ENCODE results near the gene CDK15.

Gene CDK15

DNA sequence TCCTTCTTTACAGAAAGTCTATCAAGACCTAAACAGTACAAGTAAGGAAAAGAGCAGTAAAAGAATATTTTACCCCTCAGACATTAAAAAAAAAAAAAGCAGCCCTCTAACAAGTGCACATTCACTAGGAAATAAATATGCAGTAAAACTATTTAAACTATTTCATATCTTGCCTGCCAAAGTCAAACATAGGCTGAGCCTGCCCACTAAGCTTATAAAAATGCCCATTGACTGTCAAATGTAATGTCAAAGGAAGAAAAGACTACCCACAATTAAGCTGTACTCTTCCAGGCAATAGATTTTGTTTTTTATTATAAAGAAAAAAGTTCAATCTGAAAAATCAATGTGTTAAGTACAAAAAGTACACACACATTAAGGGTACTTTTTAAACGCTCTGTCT, 37.4 kb upstream of the CDK15 start:
- H3K4me2 ChIP-seq (ENCODE audit: low read depth, low read length, poor library complexity, severe bottlenecking), result no peak overlapping the region

DNA sequence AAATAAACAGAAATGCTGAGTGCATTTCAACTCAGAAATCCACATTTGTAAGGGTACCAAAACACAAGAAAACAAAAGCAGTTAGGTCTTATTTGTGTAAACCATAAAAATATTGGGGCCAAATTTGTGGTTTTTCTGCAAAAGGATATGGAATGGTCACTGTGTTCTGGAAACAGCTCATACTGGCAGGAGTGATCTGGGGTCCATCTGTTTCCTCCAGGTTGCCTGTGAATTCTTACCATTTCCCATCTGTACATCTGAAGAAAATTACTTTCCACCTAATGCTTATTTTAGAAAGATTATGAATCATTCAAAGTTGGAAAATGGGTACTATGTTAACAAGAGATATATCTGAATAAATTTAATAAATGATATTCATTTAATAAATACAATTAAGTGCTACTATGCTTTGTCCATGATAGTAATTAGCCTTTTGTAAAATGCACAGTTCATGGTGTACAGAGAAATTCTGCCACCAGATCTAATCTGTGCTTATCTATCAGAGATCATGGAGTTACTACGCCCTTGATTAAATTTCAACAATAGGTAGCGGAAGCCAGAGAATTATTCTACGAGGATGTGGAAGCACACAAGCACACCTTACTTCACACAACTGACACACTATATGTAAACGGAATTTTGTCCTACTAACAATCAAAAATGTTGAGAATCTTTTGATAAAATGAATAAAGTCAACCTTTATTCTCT, 36.5 kb upstream of the CDK15 start:
- no peak for TF ChIP-seq EZH2phosphoT487 (conservative IDR thresholded peaks at IDR 0.05; ENCODE audit: low read length)
- TF ChIP-seq, protein P1, sequence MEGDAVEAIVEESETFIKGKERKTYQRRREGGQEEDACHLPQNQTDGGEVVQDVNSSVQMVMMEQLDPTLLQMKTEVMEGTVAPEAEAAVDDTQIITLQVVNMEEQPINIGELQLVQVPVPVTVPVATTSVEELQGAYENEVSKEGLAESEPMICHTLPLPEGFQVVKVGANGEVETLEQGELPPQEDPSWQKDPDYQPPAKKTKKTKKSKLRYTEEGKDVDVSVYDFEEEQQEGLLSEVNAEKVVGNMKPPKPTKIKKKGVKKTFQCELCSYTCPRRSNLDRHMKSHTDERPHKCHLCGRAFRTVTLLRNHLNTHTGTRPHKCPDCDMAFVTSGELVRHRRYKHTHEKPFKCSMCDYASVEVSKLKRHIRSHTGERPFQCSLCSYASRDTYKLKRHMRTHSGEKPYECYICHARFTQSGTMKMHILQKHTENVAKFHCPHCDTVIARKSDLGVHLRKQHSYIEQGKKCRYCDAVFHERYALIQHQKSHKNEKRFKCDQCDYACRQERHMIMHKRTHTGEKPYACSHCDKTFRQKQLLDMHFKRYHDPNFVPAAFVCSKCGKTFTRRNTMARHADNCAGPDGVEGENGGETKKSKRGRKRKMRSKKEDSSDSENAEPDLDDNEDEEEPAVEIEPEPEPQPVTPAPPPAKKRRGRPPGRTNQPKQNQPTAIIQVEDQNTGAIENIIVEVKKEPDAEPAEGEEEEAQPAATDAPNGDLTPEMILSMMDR (IDR thresholded peaks at IDR 0.05; ENCODE audit: insufficient read depth, low read length, poor library complexity, severe bottlenecking), result no peak
- H2AFZ ChIP-seq (ENCODE audit: low read depth, low read length, severe bottlenecking), result no peak overlapping the region
- no peaks in the 10 kb centered on the region for H3K79me2 ChIP-seq (ENCODE audit: insufficient read depth, low read length)

More for the DNA sequence above, 37.4 kb upstream of the CDK15 start:
- no peaks in the 10 kb centered on the region for H3K36me3 ChIP-seq (ENCODE audit: low read length)
- H3K9me3 ChIP-seq (ENCODE audit: insufficient read depth, low read length), result no peaks in the 10 kb centered on the region
- H3K4me3 ChIP-seq (ENCODE audit: insufficient read depth, low read length, poor library complexity, severe bottlenecking), result no peak overlapping the region
- H3K27me3 ChIP-seq (ENCODE audit: low read length), result no peaks in the 10 kb centered on the region
- H3F3A ChIP-seq (ENCODE audit: insufficient read depth), result no peaks in the 10 kb centered on the region
- H3K27ac ChIP-seq (ENCODE audit: low read depth, low read length), result no peak overlapping the region
- TF ChIP-seq, protein P1 (IDR thresholded peaks at IDR 0.05; ENCODE audit: insufficient read depth, low read length, poor library complexity, severe bottlenecking), result no peak
- no peak for TF ChIP-seq EZH2phosphoT487 (conservative IDR thresholded peaks at IDR 0.05; ENCODE audit: low read length)
- no peak overlapping the region for H3K9ac ChIP-seq (ENCODE audit: low read length)
- no peaks in the 10 kb centered on the region for H3K79me2 ChIP-seq (ENCODE audit: insufficient read depth, low read length)
- no peaks in the 10 kb centered on the region for H3K9me2 ChIP-seq (replicated peaks; ENCODE audit: insufficient read depth, low read length)
- no peaks in the 10 kb centered on the region for H4K20me1 ChIP-seq (ENCODE audit: low read depth, low read length)
- no peak overlapping the region for H2AFZ ChIP-seq (ENCODE audit: low read depth, low read length, severe bottlenecking)

DNA sequence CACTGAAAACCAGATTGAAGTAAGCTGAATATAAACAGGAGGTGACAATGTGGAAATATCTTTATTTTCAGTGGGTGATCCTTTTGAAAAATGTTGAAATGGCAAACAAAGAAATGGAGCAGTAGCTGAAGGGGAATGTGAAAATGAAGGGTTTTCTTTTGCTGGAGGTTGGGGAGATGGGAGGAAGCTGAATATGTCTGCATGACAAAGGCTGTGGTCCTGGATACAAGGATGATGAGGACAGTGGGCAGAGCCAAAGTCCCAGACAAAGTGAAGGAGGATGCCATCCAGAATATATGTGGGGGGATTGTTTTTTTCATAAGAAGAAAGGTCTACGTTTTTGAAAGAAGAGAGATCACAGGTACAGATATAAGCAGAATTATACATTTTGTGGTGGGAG, 32.3 kb upstream of the CDK15 start:
- H3K79me2 ChIP-seq (ENCODE audit: insufficient read depth, low read length), result no peaks in the 10 kb centered on the region
- no peaks in the 10 kb centered on the region for H4K20me1 ChIP-seq (ENCODE audit: low read depth, low read length)
- no peaks in the 10 kb centered on the region for H3K27me3 ChIP-seq (ENCODE audit: low read length)
- no peaks in the 10 kb centered on the region for H3K9me2 ChIP-seq (replicated peaks; ENCODE audit: insufficient read depth, low read length)
- no peak for TF ChIP-seq EZH2phosphoT487 (conservative IDR thresholded peaks at IDR 0.05; ENCODE audit: low read length)
- TF ChIP-seq, protein P1 (IDR thresholded peaks at IDR 0.05; ENCODE audit: insufficient read depth, low read length, poor library complexity, severe bottlenecking), result no peak
- H3K4me3 ChIP-seq (ENCODE audit: insufficient read depth, low read length, poor library complexity, severe bottlenecking), result no peak overlapping the region
- H3F3A ChIP-seq (ENCODE audit: insufficient read depth), result peaks cover under 1% of the 10 kb centered on the region; the same call in 1 of the 2 replicates
- H3K9me3 ChIP-seq (ENCODE audit: insufficient read depth, low read length), result no peaks in the 10 kb centered on the region
- no peak overlapping the region for H3K27ac ChIP-seq (ENCODE audit: low read depth, low read length)
- no peak overlapping the region for H3K9ac ChIP-seq (ENCODE audit: low read length)
- no peak overlapping the region for H3K4me2 ChIP-seq (ENCODE audit: low read depth, low read length, poor library complexity, severe bottlenecking)
- H3K36me3 ChIP-seq (ENCODE audit: low read length), result no peaks in the 10 kb centered on the region
- H2AFZ ChIP-seq (ENCODE audit: low read depth, low read length, severe bottlenecking), result no peak overlapping the region

More for the DNA sequence above, 36.5 kb upstream of the CDK15 start:
- no peak overlapping the region for H3K27ac ChIP-seq (ENCODE audit: low read depth, low read length)
- H3K4me2 ChIP-seq (ENCODE audit: low read depth, low read length, poor library complexity, severe bottlenecking), result no peak overlapping the region
- H3K36me3 ChIP-seq (ENCODE audit: low read length), result no peaks in the 10 kb centered on the region
- no peak overlapping the region for H3K4me3 ChIP-seq (ENCODE audit: insufficient read depth, low read length, poor library complexity, severe bottlenecking)
- no peak overlapping the region for H3K9ac ChIP-seq (ENCODE audit: low read length)
- no peaks in the 10 kb centered on the region for H3K27me3 ChIP-seq (ENCODE audit: low read length)
- H3K9me3 ChIP-seq (ENCODE audit: insufficient read depth, low read length), result no peaks in the 10 kb centered on the region
- H3K9me2 ChIP-seq (replicated peaks; ENCODE audit: insufficient read depth, low read length), result no peaks in the 10 kb centered on the region
- no peaks in the 10 kb centered on the region for H3F3A ChIP-seq (ENCODE audit: insufficient read depth)
- H4K20me1 ChIP-seq (ENCODE audit: low read depth, low read length), result no peaks in the 10 kb centered on the region

All from SU-DHL-6 (cell line).